ENCODE measurements around the gene SH3PXD2A. TPM values are rescaled to one million over a fixed set of nuclear protein-coding genes. Genes with fewer than 3 reads are reported as not detected.
A peak's percentile ranks its signal among the peaks of the same experiment; 100 is the strongest.

SH3PXD2A gene, protein sequence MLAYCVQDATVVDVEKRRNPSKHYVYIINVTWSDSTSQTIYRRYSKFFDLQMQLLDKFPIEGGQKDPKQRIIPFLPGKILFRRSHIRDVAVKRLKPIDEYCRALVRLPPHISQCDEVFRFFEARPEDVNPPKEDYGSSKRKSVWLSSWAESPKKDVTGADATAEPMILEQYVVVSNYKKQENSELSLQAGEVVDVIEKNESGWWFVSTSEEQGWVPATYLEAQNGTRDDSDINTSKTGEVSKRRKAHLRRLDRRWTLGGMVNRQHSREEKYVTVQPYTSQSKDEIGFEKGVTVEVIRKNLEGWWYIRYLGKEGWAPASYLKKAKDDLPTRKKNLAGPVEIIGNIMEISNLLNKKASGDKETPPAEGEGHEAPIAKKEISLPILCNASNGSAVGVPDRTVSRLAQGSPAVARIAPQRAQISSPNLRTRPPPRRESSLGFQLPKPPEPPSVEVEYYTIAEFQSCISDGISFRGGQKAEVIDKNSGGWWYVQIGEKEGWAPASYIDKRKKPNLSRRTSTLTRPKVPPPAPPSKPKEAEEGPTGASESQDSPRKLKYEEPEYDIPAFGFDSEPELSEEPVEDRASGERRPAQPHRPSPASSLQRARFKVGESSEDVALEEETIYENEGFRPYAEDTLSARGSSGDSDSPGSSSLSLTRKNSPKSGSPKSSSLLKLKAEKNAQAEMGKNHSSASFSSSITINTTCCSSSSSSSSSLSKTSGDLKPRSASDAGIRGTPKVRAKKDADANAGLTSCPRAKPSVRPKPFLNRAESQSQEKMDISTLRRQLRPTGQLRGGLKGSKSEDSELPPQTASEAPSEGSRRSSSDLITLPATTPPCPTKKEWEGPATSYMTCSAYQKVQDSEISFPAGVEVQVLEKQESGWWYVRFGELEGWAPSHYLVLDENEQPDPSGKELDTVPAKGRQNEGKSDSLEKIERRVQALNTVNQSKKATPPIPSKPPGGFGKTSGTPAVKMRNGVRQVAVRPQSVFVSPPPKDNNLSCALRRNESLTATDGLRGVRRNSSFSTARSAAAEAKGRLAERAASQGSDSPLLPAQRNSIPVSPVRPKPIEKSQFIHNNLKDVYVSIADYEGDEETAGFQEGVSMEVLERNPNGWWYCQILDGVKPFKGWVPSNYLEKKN
- total RNA-seq (10 to 100 TPM; 32.2 to 41.2 TPM), polyA plus RNA-seq (ENCODE audit: insufficient read length in 2 of 2) (10 to 100 TPM; 23.1 to 33.2 TPM)
- long read RNA-seq, donor 1, full-length matches to known transcripts: 1 of 1 reads
- long read RNA-seq, donor 1, partial matches to known transcripts: 0 of 1 reads
- long read RNA-seq, donor 1, other reads (novel, unspliced or antisense): 0 of 1 reads
- long read RNA-seq, donor 2, full-length matches to known transcripts: 1 of 1 reads
- long read RNA-seq, donor 2, partial matches to known transcripts: 0 of 1 reads
- long read RNA-seq, donor 2, other reads (novel, unspliced or antisense): 0 of 1 reads
- long read RNA-seq, donor 3: 0 reads
- long read RNA-seq, donor 4, partial matches to known transcripts: 5 of 5 reads
- long read RNA-seq, donor 4, other reads (novel, unspliced or antisense): 0 of 5 reads

DNA sequence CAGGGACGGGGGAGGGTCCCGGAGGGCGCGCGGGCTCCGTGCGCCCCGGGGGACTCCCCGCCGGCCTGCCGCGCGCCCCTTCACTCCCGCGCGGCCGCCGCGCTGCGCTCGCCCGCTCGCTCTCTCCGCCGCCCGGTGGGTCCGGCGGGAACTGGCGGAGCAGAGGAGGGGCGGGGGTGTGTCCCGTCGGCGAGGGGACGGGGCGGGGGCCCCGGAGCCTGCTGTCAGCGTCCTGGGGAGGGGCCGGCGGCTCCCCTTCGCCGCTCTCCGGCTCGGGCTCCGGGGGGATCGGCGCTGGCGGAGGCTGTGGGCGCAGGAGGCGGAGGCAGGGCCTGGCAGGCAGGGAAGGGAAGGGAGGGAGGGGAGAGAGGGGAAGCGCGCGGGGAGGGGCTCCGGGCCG lies at the start of gene SH3PXD2A:
Gene SH3PXD2A (minus strand): TSS at position 153 of the 400 bp plus-strand sequence. CDS start 310 bp downstream, outside the sequence.
- Histone ChIP-seq H3K4me1 (ENCODE audit: control insufficient read depth, insufficient read depth, low read length) (peaks cover 33% of the 10 kb centered on the region), H3K27me3 (ENCODE audit: control insufficient read depth, insufficient read depth, low read length) (peaks cover 17% of the 10 kb centered on the region), H3K9me3 (ENCODE audit: control insufficient read depth, insufficient read depth, low read length) (no peaks in the 10 kb centered on the region), H3K36me3 (ENCODE audit: control insufficient read depth, insufficient read depth, low read length) (no peaks in the 10 kb centered on the region), H3K27ac (ENCODE audit: low read depth, low read length) (peak within 1 kb of the TSS; percentile 84), H3K4me3 (ENCODE audit: low read depth, low read length) (peak within 1 kb of the TSS; percentile 83)
- DNase-seq (ENCODE audit: low read depth in 4 of 6, low spot score in 6 of 6): peak in 2 of 6 donors; percentile 83 to 89
- WGBS (ENCODE audit: insufficient coverage): 0% methylated on average over 48 of the region's 54 CpGs

DNA sequence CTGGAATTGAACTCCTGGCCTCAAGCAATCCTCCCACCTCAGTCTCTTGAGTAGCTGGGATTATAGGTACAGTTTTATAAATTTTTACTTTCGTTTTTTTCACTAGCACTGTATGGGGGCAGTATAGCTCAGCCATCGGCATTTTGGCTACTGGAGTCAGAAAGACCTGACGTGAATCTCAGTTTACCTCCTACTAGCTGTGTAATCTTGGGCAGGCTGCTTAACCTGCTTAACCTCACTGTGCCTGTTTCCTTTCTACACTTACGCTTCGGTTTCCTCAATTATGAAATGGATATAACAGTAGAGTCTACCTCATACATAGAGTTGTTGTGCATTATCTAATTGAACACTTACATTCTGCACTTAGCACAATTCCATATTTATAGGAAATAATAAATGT lies 45.9 kb upstream of the SH3PXD2A start:
- Histone ChIP-seq H3K36me3 (ENCODE audit: control insufficient read depth, insufficient read depth, low read length) (peaks cover 9% of the 10 kb centered on the region), H3K27me3 (ENCODE audit: control insufficient read depth, insufficient read depth, low read length) (no peaks in the 10 kb centered on the region), H3K4me1 (ENCODE audit: control insufficient read depth, insufficient read depth, low read length) (no peaks in the 10 kb centered on the region), H3K4me3 (ENCODE audit: low read depth, low read length) (no peak overlapping the region), H3K9me3 (ENCODE audit: control insufficient read depth, insufficient read depth, low read length) (no peaks in the 10 kb centered on the region), H3K27ac (ENCODE audit: low read depth, low read length) (no peak overlapping the region)
- no peak for DNase-seq (ENCODE audit: low read depth in 4 of 6, low spot score in 6 of 6)
- WGBS (ENCODE audit: insufficient coverage): 80% methylated on average over 2 of the region's 5 CpGs

DNA sequence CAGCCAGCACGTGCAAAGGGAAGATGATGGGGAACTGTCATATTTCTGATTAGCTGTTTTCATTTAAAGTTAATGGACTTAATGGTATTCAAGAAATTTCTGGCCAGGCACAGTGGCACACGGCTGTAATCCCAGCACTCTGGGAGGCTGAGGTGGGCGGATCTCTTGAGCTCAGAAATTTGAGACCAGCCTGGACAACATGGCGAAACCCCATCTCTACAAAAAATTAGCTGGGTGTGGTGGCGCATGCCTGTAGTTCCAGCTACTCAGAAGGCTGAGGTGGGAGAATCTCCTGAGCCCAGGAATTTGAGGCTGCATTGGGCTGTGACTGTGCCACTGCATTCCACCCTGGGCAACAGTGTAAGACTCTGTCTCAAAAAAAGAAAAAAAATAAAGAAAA lies 43.9 kb upstream of the SH3PXD2A start:
- no peaks in the 10 kb centered on the region for H3K9me3 ChIP-seq (ENCODE audit: control insufficient read depth, insufficient read depth, low read length)
- H3K27me3 ChIP-seq (ENCODE audit: control insufficient read depth, insufficient read depth, low read length): no peaks in the 10 kb centered on the region
- H3K36me3 ChIP-seq (ENCODE audit: control insufficient read depth, insufficient read depth, low read length): peaks cover 9% of the 10 kb centered on the region
- H3K27ac ChIP-seq (ENCODE audit: low read depth, low read length): no peak overlapping the region
- DNase-seq (ENCODE audit: low read depth in 4 of 6, low spot score in 6 of 6): no peak
- H3K4me3 ChIP-seq (ENCODE audit: low read depth, low read length): no peak overlapping the region
- no peaks in the 10 kb centered on the region for H3K4me1 ChIP-seq (ENCODE audit: control insufficient read depth, insufficient read depth, low read length)
- WGBS (ENCODE audit: insufficient coverage): 94% methylated on average over 3 of the region's 5 CpGs

DNA sequence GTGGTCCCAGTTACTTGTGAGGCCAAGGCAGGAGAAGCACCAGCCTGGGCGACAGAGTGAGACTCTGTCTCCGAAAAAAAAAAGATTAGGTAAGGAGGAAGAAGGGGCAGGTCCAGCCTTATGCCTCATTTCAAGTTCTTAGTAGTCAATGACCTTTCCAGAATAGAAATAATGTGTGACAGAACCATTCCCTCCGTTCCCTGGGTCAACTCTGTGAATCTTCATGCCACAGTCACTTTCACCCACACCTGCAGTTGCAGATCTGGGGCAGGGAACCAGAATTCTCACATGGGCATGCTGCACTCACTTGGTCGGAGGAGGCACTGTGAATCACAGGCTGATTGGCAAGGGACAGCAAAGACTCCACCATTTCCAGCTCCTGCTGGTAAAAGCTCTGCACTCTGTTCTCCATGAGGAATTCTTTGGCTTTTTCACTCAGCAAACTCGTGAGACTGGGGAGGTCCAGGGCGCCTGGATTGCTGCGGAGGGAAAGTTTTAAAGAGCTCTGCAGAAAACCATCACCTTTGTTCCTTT lies 41.9 kb upstream of the SH3PXD2A start:
- Histone ChIP-seq H3K4me3 (ENCODE audit: low read depth, low read length) (no peak overlapping the region), H3K9me3 (ENCODE audit: control insufficient read depth, insufficient read depth, low read length) (no peaks in the 10 kb centered on the region), H3K36me3 (ENCODE audit: control insufficient read depth, insufficient read depth, low read length) (peaks cover 9% of the 10 kb centered on the region), H3K4me1 (ENCODE audit: control insufficient read depth, insufficient read depth, low read length) (no peaks in the 10 kb centered on the region), H3K27me3 (ENCODE audit: control insufficient read depth, insufficient read depth, low read length) (no peaks in the 10 kb centered on the region), H3K27ac (ENCODE audit: low read depth, low read length) (no peak overlapping the region)
- 88% methylated on average over 2 of the region's 7 CpGs for WGBS (ENCODE audit: insufficient coverage)
- DNase-seq (ENCODE audit: low read depth in 4 of 6, low spot score in 6 of 6): no peak

DNA sequence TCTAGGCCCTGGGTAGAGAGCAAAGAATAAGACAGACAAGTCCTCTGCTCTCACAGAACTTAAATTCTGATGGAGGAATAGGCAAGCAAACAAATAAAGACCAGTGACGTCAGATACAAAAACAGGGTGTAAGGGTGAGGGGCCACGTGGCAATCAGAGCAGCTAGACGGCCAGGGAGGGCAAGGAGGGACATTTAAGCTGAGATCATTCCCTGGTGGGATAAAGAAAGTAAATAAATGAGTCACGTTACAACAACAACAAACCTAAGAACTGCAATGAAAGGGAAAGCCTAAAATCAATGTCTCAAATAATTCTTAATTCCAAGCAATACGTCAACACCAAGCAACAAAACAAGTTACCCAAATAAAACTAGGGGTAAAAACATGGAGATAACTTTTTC lies 40.8 kb upstream of the SH3PXD2A start:
- H3K4me3 ChIP-seq (ENCODE audit: low read depth, low read length): no peak overlapping the region
- no peaks in the 10 kb centered on the region for H3K9me3 ChIP-seq (ENCODE audit: control insufficient read depth, insufficient read depth, low read length)
- peaks cover 9% of the 10 kb centered on the region for H3K36me3 ChIP-seq (ENCODE audit: control insufficient read depth, insufficient read depth, low read length)
- no peaks in the 10 kb centered on the region for H3K27me3 ChIP-seq (ENCODE audit: control insufficient read depth, insufficient read depth, low read length)
- no peaks in the 10 kb centered on the region for H3K4me1 ChIP-seq (ENCODE audit: control insufficient read depth, insufficient read depth, low read length)
- peak overlapping the region; percentile 64 for H3K27ac ChIP-seq (ENCODE audit: low read depth, low read length)
- DNase-seq (ENCODE audit: low read depth in 4 of 6, low spot score in 6 of 6): no peak
- no CpG with 5 or more reads among the region's 5 CpGs for WGBS (ENCODE audit: insufficient coverage)

DNA sequence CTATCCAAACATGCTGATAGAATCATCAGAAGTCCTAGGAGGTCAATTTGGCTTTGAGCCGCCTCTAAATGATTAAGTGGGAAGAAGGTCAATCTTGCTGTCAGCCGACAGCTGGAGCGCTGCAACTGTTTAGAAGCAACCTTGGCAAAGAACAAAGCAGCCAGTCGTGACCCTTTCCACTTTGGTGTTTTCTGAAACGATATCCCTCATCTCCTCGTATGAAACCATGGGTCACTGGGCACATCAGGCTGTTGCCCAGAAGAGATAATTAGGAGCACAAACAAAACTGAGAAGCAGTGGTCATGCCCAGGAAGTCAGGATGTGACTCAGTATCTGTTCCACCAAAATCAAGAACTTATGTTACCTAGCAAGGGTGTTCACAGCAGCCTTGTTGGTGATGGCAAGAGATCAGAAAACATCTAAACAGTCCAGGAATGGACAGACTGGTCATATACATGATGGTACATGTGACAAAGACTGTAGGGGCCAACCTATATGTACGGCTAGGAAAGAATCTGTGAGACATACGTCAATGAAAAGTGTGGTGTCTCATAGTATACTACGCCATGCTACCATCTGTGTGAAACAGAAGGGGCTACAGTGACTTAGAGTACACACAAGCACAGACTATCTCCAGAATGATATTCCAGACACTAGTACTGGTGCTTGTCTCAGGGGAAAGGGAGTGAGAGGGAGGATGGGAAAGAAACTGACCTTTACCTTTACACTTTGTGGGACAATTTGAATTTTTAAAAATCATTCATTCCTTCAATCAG lies 40.2 kb upstream of the SH3PXD2A start:
- Histone ChIP-seq H3K36me3 (ENCODE audit: control insufficient read depth, insufficient read depth, low read length) (peaks cover 9% of the 10 kb centered on the region), H3K27ac (ENCODE audit: low read depth, low read length) (peak overlapping the region; percentile 64), H3K27me3 (ENCODE audit: control insufficient read depth, insufficient read depth, low read length) (no peaks in the 10 kb centered on the region), H3K4me3 (ENCODE audit: low read depth, low read length) (no peak overlapping the region), H3K4me1 (ENCODE audit: control insufficient read depth, insufficient read depth, low read length) (no peaks in the 10 kb centered on the region), H3K9me3 (ENCODE audit: control insufficient read depth, insufficient read depth, low read length) (no peaks in the 10 kb centered on the region)
- WGBS (ENCODE audit: insufficient coverage): 52% methylated on average over 6 of the region's 9 CpGs
- DNase-seq (ENCODE audit: low read depth in 4 of 6, low spot score in 6 of 6): peak in 2 of 6 donors; percentile 65 to 69

DNA sequence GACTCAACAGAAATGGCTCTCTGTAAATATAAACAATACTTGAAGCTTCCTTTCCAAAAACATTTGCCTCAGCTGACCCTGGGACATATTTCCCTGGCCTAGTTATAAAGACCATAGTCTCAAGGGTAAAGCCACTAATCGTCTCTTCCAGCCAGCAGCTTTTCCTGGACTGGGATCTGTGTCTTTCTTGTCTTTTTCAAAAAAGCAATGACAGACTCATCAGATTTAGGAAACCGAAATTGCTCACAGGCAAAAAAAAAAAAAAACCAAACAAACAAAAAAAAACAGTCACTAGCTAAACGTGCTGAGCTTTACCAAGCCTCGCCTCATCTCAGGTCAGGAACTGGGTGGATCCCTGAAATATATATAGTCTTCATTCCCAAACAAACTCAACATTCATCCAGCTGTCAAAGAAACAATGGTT lies 39.1 kb upstream of the SH3PXD2A start:
- WGBS (ENCODE audit: insufficient coverage): 62% methylated on average over 4 of the region's 4 CpGs
- Histone ChIP-seq H3K27ac (ENCODE audit: low read depth, low read length) (peak overlapping the region; percentile 64), H3K36me3 (ENCODE audit: control insufficient read depth, insufficient read depth, low read length) (peaks cover 9% of the 10 kb centered on the region), H3K4me3 (ENCODE audit: low read depth, low read length) (no peak overlapping the region), H3K9me3 (ENCODE audit: control insufficient read depth, insufficient read depth, low read length) (no peaks in the 10 kb centered on the region), H3K4me1 (ENCODE audit: control insufficient read depth, insufficient read depth, low read length) (no peaks in the 10 kb centered on the region), H3K27me3 (ENCODE audit: control insufficient read depth, insufficient read depth, low read length) (no peaks in the 10 kb centered on the region)
- peak in 1 of 6 donors; percentile 51 for DNase-seq (ENCODE audit: low read depth in 4 of 6, low spot score in 6 of 6)

DNA sequence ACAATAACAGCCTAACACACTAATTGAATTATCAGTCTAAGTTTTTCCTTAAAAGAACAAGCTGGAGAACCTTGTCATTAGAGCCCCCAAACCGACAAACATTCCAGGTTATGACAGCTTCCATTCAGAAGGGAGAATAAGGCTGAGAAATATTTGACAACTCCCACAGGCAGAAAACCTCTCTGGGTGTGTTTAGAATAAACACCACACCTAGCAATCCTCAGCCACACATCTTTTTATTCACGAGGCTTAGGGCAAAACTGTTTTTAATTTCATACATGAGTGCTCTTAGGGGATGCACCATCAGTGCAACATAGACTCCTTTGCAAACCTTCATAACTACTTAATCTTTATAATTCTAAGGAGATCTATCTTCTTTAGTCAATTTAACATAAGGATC lies 38.4 kb upstream of the SH3PXD2A start:
- Histone ChIP-seq H3K9me3 (ENCODE audit: control insufficient read depth, insufficient read depth, low read length) (no peaks in the 10 kb centered on the region), H3K36me3 (ENCODE audit: control insufficient read depth, insufficient read depth, low read length) (peaks cover 5% of the 10 kb centered on the region), H3K4me3 (ENCODE audit: low read depth, low read length) (no peak overlapping the region), H3K27me3 (ENCODE audit: control insufficient read depth, insufficient read depth, low read length) (no peaks in the 10 kb centered on the region), H3K27ac (ENCODE audit: low read depth, low read length) (peak overlapping the region; percentile 29), H3K4me1 (ENCODE audit: control insufficient read depth, insufficient read depth, low read length) (no peaks in the 10 kb centered on the region)
- DNase-seq (ENCODE audit: low read depth in 4 of 6, low spot score in 6 of 6): peak in 1 of 6 donors; percentile 82
- WGBS (ENCODE audit: insufficient coverage): no CpG with 5 or more reads among the region's 2 CpGs

Data from spinal cord (tissue), 10 donors.